CD4-positive, alpha-beta T cell treated with Interleukin-6 at 100 ng/mL for 8 hours (primary cell): ENCODE measurements around the gene SFXN3.
"Not testable (repeated sequence)": the region's sequence is repeated elsewhere in the genome, so short reads cannot be mapped to it uniquely, and the experiment has no call there.

Source experiments
- DNase-seq: peaks from one replicate; pipeline ENCODE4 v3.0.0-alpha.2; 2020; ENCODE audit warnings: mixed read lengths, low spot score

SFXN3 gene

DNA sequence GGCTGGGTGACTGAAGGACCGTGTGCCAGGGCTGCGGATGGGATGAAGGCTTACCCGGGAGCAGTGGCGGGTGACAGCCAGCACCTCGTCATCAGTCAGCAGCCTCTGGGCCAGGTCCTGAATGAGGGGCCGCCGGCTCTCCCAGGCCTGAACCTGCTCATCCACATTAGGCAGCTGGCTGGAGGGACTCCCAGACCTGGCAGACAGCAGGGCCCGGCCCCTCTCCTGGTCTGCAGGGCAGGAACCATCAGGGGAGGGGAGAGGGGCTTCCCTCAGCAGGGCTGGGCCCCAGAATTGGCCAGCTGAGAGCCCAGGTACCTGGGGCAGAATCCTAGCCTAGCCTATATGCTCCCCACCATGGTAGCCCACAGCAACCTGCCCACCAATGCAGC lies 15.5 kb upstream of the SFXN3 start:
- DNase-seq: no peak

GRCh38 chr10:101016814-101017213 lies 14.2 kb upstream of the SFXN3 start:
- DNase-seq: no peak

- no peak for DNase-seq
Observed at GRCh38 chr10:101018118-101018599, 12.9 kb upstream of the SFXN3 start.

GRCh38 chr10:101018600-101019439 lies 12.2 kb upstream of the SFXN3 start:
- peak; percentile 59 for DNase-seq

DNA sequence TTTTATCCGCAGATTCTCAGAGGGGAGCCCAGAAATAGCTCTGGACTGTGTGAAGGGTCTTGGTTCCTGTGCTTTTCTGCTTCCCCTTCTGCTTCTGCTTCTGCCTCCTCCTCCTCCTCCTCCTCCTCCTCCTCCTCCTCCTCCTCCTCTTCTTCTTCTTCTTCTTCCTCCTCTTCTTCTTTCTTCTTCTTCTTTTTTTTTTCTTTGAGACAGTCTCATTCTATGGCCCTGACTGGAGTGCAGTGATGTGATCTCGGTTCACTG lies 11.7 kb upstream of the SFXN3 start:
- DNase-seq: no peak

GRCh38 chr10:101020427-101021075 lies 10.5 kb upstream of the SFXN3 start:
- DNase-seq: no peak

DNA sequence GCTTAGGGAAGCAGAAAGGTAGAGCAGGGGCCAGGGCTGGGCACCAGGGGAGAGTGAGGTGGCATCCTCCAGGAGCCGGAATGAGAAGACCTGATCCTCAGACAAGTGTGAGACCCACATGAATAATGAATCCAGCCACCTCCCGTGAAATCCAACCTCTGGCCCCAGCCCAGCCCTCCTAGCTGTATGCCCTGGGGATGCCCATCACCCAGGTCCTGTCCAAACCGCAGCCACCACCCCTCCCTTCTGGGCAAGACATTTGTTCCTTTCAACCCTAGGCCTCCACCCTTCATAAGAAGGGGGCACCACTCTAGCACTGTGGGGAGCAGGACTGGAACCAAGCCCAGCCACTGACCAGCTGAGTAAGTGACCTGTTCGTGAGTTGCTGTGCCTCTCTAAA lies 9.8 kb upstream of the SFXN3 start:
- DNase-seq: no peak

DNA sequence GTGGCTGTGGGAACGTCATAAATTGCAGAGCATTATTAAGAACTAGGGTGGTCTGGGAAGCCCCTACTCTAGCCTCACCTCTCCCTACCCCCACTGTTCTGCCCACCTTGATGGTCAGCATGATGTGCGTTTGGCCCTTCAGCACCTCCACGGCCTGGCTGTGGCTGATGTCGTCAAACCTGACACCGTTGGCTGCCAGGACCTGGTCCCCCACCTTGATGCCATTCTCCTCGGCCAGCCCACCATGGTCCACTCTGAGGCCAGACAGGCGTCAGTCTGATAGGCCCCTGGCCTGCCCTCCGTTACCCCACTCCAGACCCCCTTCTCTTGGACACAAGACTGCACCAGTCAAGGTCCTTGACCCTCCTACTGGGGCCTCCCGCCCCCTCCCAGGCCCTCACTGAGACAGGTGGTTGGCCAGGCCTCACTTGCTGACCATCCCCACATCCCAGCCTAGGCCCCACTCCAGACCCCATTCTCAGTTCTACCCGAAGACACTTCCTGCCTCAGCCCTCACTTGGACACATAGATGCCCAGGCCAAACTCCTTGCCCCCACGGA lies 9.3 kb upstream of the SFXN3 start:
- no peak for DNase-seq

DNA sequence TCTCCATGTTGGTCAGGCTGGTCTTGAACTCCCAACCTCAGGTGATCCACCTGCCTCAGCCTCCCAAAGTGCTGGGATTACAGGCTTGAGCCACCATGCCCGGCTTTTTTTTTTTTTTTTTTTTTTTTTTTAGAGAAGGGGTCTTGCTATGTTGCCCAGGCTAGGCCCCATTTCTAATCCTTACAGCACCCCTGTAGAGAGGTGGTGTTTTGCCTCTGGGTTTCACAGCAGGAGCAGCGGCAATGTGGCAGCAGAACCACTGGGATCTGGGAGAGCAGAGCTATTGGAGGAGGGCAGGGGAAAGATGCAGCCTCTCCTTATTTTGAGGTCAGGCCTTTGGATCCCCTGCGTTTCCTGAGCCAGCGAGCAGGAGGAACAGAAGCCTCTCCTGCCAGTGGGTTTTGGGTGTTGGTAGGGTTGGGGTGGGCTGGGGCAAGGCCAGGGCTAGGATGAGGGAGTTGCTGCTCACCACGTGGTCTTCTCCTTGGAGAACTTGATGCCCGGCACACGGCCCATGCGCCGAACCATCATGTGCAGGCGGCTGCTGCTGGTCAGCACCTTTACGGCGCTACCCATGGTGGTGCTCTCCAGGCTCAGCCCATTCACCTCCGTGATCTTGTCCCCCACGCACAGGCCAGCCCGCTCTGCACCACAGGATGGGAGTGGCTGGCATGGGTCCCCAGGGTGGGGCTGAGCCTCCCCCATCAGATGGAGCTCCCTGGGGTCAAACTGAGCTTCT lies 7.9 kb upstream of the SFXN3 start:
- no peak for DNase-seq

DNA sequence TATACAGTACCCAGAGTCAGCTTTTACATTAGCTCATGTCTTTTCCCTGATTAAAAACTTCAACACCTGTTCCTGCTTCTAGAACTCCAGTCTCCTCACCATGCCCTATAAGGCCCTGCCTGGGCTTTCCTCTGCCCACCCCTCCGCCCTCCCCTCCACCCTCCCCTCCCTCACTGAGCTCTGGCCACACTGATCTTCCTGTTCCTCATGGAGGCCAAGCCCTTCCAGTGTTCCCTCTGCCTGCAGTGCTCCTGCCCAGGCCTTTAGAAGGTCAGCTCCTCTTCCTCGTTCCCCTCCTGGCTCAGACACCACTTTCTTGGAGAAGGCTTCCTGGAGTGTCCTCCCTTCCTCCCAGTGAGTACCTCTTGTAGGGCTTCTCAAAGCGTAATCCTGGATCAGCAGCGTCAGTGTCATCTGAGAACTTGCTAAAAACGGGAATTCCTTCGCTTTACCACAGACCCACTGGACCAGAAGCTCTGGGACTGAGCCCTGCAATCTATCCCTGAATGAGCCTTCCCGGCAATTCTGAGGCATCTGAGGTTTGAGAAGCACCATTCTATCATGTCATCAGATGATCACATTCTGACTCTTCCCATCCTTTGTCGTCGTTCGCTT lies 3.8 kb upstream of the SFXN3 start:
- DNase-seq: no peak

GRCh38 chr10:101028446-101029337 lies 2.3 kb upstream of the SFXN3 start:
- no peak for DNase-seq

DNA sequence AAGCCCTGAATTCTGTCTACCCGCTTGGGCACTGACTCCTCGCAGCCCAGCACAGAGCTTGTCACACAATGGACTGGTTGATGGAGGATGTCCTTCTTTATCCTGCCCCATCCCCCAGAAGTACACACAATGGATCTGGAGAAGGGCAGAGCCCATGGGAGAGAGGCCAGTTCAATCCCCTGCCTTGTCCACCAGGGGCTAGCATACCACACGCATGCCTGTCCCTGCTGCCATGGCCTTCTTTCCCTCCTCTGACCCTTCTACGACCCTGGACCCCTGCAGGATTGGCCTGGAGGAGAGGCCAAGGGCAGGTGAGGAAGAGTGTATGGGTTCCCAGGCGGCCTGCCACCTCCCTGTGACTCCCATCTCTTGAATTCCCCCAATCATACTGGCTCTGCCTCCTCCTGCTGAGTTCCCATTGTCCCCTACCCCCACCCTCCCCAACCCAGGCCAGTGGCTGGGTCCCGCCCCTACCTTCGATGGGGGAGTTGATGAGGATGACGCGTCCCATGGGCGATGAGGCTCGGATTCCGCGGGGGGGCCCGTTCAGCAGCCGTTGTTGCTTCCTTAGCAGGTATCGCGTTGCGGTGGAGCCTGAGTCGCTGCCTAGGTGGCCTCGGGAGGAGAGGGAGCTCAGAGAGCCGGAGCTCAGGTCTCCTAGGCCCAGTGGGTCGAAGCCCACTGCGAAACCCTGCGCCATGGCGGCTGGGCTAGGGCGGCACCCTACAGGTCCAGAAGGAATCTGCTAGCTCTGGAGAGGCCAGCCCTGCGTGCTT lies 1.3 kb upstream of the SFXN3 start:
- no peak for DNase-seq

GRCh38 chr10:101030496-101031127 lies 422 bp upstream of the SFXN3 start:
- DNase-seq: no peak

GRCh38 chr10:101031796-101032636 lies 982 bp downstream of the SFXN3 start:
- DNase-seq: peak; percentile 78

DNA sequence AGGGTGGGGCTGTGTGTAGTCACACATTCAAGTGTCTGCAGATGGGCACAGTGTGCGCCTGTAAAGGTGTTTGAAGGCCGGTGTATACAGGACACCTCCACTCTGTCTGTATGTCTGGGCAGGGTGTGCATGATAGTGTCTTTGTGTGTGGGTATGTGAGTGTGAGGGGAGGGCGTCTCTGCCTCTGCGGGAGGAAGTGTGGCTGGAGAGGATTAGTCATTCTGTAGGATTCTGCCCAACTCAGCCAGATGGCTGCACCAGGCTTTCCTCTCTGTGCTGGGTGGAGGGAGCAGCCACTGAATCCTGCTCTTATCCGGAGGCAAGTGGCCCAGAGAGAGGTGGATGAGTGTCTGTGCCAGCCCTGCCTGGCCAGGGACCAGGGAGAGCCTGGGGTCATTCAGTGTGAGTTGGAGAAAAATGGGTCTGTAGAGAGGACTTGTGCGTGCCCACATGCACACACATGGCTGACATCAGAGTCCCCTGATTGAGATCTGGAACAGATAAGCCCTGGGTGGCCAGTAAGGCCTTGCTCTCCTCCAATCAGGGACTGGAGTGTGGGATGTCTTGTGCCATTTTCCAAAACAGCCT lies 1.7 kb downstream of the SFXN3 start:
- DNase-seq: peak; percentile 49

- DNase-seq: no peak
Observed at GRCh38 chr10:101033276-101033675, 2.2 kb downstream of the SFXN3 start.

DNA sequence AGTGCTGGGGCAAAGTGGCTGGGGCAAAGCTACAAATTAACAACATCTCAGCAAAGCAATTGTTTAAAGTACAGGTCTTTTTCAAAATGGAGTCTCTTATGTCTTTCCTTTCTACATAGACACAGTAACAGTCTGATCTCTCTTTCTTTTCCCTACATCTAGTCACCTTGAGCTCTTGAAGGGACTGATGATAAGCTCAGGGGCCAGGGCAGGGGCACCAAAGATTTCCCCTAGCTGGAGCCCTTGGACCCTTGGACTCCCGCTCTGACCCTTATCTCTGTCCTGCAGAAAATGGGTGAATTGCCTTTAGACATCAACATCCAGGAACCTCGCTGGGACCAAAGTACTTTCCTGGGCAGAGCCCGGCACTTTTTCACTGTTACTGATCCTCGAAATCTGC lies 3.4 kb downstream of the SFXN3 start:
- DNase-seq: not testable (repeated sequence)

DNA sequence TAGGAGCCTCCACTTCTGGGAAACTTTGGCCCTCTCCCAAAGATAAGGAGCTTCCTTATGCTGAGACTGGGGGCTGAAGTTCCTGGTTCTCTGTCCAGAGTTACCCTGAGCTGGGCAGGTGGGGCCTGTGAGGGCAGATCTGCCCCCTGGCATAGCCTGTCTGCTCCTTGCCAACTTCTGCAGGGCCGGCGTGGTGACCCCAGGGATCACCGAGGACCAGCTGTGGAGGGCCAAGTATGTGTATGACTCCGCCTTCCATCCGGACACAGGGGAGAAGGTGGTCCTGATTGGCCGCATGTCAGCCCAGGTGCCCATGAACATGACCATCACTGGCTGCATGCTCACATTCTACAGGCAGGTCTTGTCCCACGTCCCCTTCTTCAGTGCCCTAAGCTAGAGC lies 4.3 kb downstream of the SFXN3 start:
- no peak for DNase-seq
